Activated naive CD4-positive, alpha-beta T cell treated with anti-CD3 and anti-CD28 coated beads for 36 hours (primary cell): Measurements from ENCODE around the gene IGSF10. TPM values are rescaled to one million over a fixed set of nuclear protein-coding genes. Genes with fewer than 3 reads are reported as not detected.

Experiments
- CTCF ChIA-PET: fragments of 350-600 bp; sonication (Branson Sonifier 250); formaldehyde crosslinking; loops from one replicate; lab custom pipeline; 2021; ENCODE audit warnings: antibody characterized with exemption; lab: Charles Lee
- DNase-seq: peaks from one replicate; pipeline ENCODE4 v3.0.0-alpha.2; 2020
- H3K27ac Mint-ChIP-seq: one replicate; pipeline ENCODE4 v1.8.0; 2021; ENCODE audit warnings: mild to moderate bottlenecking, mixed read lengths
- H3K27me3 Mint-ChIP-seq: one replicate; pipeline ENCODE4 v1.8.0; 2021; ENCODE audit warnings: low read depth, mixed read lengths
- H3K36me3 Mint-ChIP-seq: one replicate; pipeline ENCODE4 v1.8.0; 2021; ENCODE audit warnings: low read depth, mixed read lengths
- H3K4me1 Mint-ChIP-seq: one replicate; pipeline ENCODE4 v1.8.0; 2021; ENCODE audit warnings: low read depth, mixed read lengths
- H3K4me3 Mint-ChIP-seq: one replicate; pipeline ENCODE4 v1.8.0; 2021; ENCODE audit warnings: mild to moderate bottlenecking, moderate library complexity, mixed read lengths
- H3K9me3 Mint-ChIP-seq: one replicate; pipeline ENCODE4 v1.8.0; 2021; ENCODE audit warnings: mixed read lengths
- intact Hi-C: fragments of 100-400 bp; cut with micrococcal nuclease; formaldehyde crosslinking; loops from one replicate; pipeline ENCODE4 v1.15.1; 2023
- total RNA-seq, 2 experiments: library from RNA; stranded (reverse); gene quantifications; one replicate each; pipeline ENCODE4 v1.2.3, GENCODE V29; 2021

Gene IGSF10
- total RNA-seq, 2 experiments from 2014 or later: not detected

GRCh38 chr3:151483488-151483887, 22.6 kb upstream of the IGSF10 start:
- intact Hi-C loops: no loop called here
- Mint-ChIP-seq H3K27me3 (peaks cover 12% of the 10 kb centered on the region), H3K4me1 (no peaks in the 10 kb centered on the region), H3K36me3 (peaks cover 1% of the 10 kb centered on the region), H3K27ac (no peak overlapping the region), H3K9me3 (peaks cover 15% of the 10 kb centered on the region), H3K4me3 (no peak overlapping the region)
- no peak for DNase-seq
- CTCF ChIA-PET: interaction anchor here (1.8 kb wide), 1 partner anchor 15 kb away, joined by 12 read pairs; no protein-coding TSS in a partner anchor

GRCh38 chr3:151480492-151480891, 19.6 kb upstream of the IGSF10 start:
- DNase-seq: no peak
- Mint-ChIP-seq H3K36me3 (peaks cover 1% of the 10 kb centered on the region), H3K27me3 (peaks cover 9% of the 10 kb centered on the region), H3K27ac (no peak overlapping the region), H3K4me3 (no peak overlapping the region), H3K4me1 (no peaks in the 10 kb centered on the region), H3K9me3 (peaks cover 15% of the 10 kb centered on the region)
- intact Hi-C loops: no loop called here
- CTCF ChIA-PET: interaction anchor here (2.9 kb wide), 1 partner anchor 12 kb away, joined by 13 read pairs; no protein-coding TSS in a partner anchor

- Mint-ChIP-seq H3K36me3 (peaks cover 1% of the 10 kb centered on the region), H3K27me3 (peaks cover 4% of the 10 kb centered on the region), H3K9me3 (peaks cover 11% of the 10 kb centered on the region), H3K27ac (no peak overlapping the region), H3K4me3 (no peak overlapping the region), H3K4me1 (no peaks in the 10 kb centered on the region)
- CTCF ChIA-PET: interaction anchor here (0.6 to 2.9 kb wide), 2 partner anchors 11 to 152 kb away, joined by 4 to 13 read pairs; no protein-coding TSS in a partner anchor
- no peak for DNase-seq
- intact Hi-C loops: no loop called here
These were observed 18.6 kb upstream of the IGSF10 start for GRCh38 chr3:151479452-151479851.

GRCh38 chr3:151478335-151478697, 17.5 kb upstream of the IGSF10 start:
- peaks cover 11% of the 10 kb centered on the region for H3K9me3 Mint-ChIP-seq
- no peak overlapping the region for H3K27ac Mint-ChIP-seq
- intact Hi-C loops: no loop called here
- CTCF ChIA-PET: interaction anchor here (2.9 kb wide), 1 partner anchor 10 kb away, joined by 13 read pairs; no protein-coding TSS in a partner anchor
- peaks cover 1% of the 10 kb centered on the region for H3K36me3 Mint-ChIP-seq
- DNase-seq: no peak
- no peak overlapping the region for H3K4me3 Mint-ChIP-seq
- peaks cover 4% of the 10 kb centered on the region for H3K27me3 Mint-ChIP-seq
- H3K4me1 Mint-ChIP-seq: no peaks in the 10 kb centered on the region

GRCh38 chr3:151477591-151478334, 16.9 kb upstream of the IGSF10 start:
- H3K27me3 Mint-ChIP-seq: peaks cover 4% of the 10 kb centered on the region
- CTCF ChIA-PET: no interaction called here
- peaks cover 9% of the 10 kb centered on the region for H3K9me3 Mint-ChIP-seq
- intact Hi-C loops: no loop called here
- DNase-seq: no peak
- no peak overlapping the region for H3K4me3 Mint-ChIP-seq
- H3K36me3 Mint-ChIP-seq: peaks cover 1% of the 10 kb centered on the region
- no peak overlapping the region for H3K27ac Mint-ChIP-seq
- H3K4me1 Mint-ChIP-seq: no peaks in the 10 kb centered on the region

- Mint-ChIP-seq H3K27ac (no peak overlapping the region), H3K9me3 (peaks cover under 1% of the 10 kb centered on the region), H3K36me3 (no peaks in the 10 kb centered on the region), H3K27me3 (no peaks in the 10 kb centered on the region), H3K4me1 (no peaks in the 10 kb centered on the region), H3K4me3 (no peak overlapping the region)
- intact Hi-C loops: no loop called here
- DNase-seq: no peak
- CTCF ChIA-PET: interaction anchor here (1.5 kb wide), 1 partner anchor 9 kb away, joined by 5 read pairs; no protein-coding TSS in a partner anchor
These were observed 15.6 kb upstream of the IGSF10 start for GRCh38 chr3:151476344-151477018.

GRCh38 chr3:151468284-151468917, 7.5 kb upstream of the IGSF10 start:
- Mint-ChIP-seq H3K27me3 (peaks cover 4% of the 10 kb centered on the region), H3K27ac (no peak overlapping the region), H3K4me1 (no peaks in the 10 kb centered on the region), H3K9me3 (no peaks in the 10 kb centered on the region), H3K4me3 (no peak overlapping the region), H3K36me3 (no peaks in the 10 kb centered on the region)
- DNase-seq: peak; percentile 40
- CTCF ChIA-PET: interaction anchor here (0.7 to 5.5 kb wide), 15 partner anchors 7 to 1338 kb away, joined by 3 to 32 read pairs (median 5); no protein-coding TSS in a partner anchor
- intact Hi-C loops: loop anchor here (1.0 to 10.0 kb wide), 4 partner anchors 241 to 450 kb away; no protein-coding TSS in a partner anchor

GRCh38 chr3:151467069-151467468, 6.2 kb upstream of the IGSF10 start:
- Mint-ChIP-seq H3K27me3 (peaks cover 4% of the 10 kb centered on the region), H3K36me3 (no peaks in the 10 kb centered on the region), H3K9me3 (no peaks in the 10 kb centered on the region), H3K4me3 (no peak overlapping the region), H3K27ac (no peak overlapping the region), H3K4me1 (no peaks in the 10 kb centered on the region)
- CTCF ChIA-PET: interaction anchor here (0.7 to 5.5 kb wide), 10 partner anchors 9 to 452 kb away, joined by 3 to 32 read pairs (median 6); no protein-coding TSS in a partner anchor
- DNase-seq: no peak
- intact Hi-C loops: loop anchor here (10.0 kb wide), 1 partner anchor 302 kb away; no protein-coding TSS in a partner anchor

GRCh38 chr3:151462991-151463390, 2.1 kb upstream of the IGSF10 start:
- CTCF ChIA-PET: interaction anchor here (1.5 kb wide), 1 partner anchor 375 kb away, joined by 3 read pairs; no protein-coding TSS in a partner anchor
- H3K4me3 Mint-ChIP-seq: no peak overlapping the region
- peaks cover 17% of the 10 kb centered on the region for H3K27me3 Mint-ChIP-seq
- no peak for DNase-seq
- H3K27ac Mint-ChIP-seq: no peak overlapping the region
- peaks cover 2% of the 10 kb centered on the region for H3K4me1 Mint-ChIP-seq
- intact Hi-C loops: loop anchor here (10.0 kb wide), 1 partner anchor 298 kb away; no protein-coding TSS in a partner anchor
- H3K36me3 Mint-ChIP-seq: no peaks in the 10 kb centered on the region
- no peaks in the 10 kb centered on the region for H3K9me3 Mint-ChIP-seq

GRCh38 chr3:151462278-151462780, 1.5 kb upstream of the IGSF10 start:
- CTCF ChIA-PET: interaction anchor here (1.5 kb wide), 1 partner anchor 376 kb away, joined by 3 read pairs; no protein-coding TSS in a partner anchor
- peaks cover 2% of the 10 kb centered on the region for H3K4me1 Mint-ChIP-seq
- no peak overlapping the region for H3K4me3 Mint-ChIP-seq
- no peak overlapping the region for H3K27ac Mint-ChIP-seq
- peaks cover 17% of the 10 kb centered on the region for H3K27me3 Mint-ChIP-seq
- no peaks in the 10 kb centered on the region for H3K36me3 Mint-ChIP-seq
- no peak for DNase-seq
- no peaks in the 10 kb centered on the region for H3K9me3 Mint-ChIP-seq
- intact Hi-C loops: loop anchor here (10.0 kb wide), 1 partner anchor 298 kb away; no protein-coding TSS in a partner anchor

GRCh38 chr3:151460228-151460627, 633 bp downstream of the IGSF10 start:
- Mint-ChIP-seq H3K4me3 (peak overlapping the region; percentile 0), H3K9me3 (no peaks in the 10 kb centered on the region), H3K27me3 (peaks cover 17% of the 10 kb centered on the region), H3K27ac (no peak overlapping the region), H3K36me3 (no peaks in the 10 kb centered on the region), H3K4me1 (peaks cover 2% of the 10 kb centered on the region)
- intact Hi-C loops: loop anchor here (10.0 kb wide), 1 partner anchor 295 kb away; no protein-coding TSS in a partner anchor
- CTCF ChIA-PET: interaction anchor here (0.5 to 1.0 kb wide), 4 partner anchors 8 to 1930 kb away, joined by 3 to 6 read pairs (median 4); no protein-coding TSS in a partner anchor
- no peak for DNase-seq
